GM21367 (cell line): Measurements from ENCODE around the gene C5orf15.

Experiments used
- ATAC-seq: cut with Tn5 transposase; IDR thresholded peaks from one replicate; pipeline ENCODE4 v1.9.1; 2021; ENCODE audit not compliant: unreplicated experiment

The C5orf15 gene

GRCh38 chr5:133968204-133968980, at the start of gene C5orf15:
C5orf15 (minus strand) TSS chr5:133968625; CDS start chr5:133968584, 41 bp downstream.
- peak; percentile 96 for ATAC-seq

GRCh38 chr5:134008266-134008749, 39.9 kb upstream of the C5orf15 start:
- ATAC-seq = no peak

- no peak for ATAC-seq
Measured at GRCh38 chr5:134007581-134008265, 39.3 kb upstream of the C5orf15 start.

GRCh38 chr5:134006115-134006514, 37.7 kb upstream of the C5orf15 start:
- no peak for ATAC-seq

- no peak for ATAC-seq
Measured at GRCh38 chr5:134005417-134006061, 37.1 kb upstream of the C5orf15 start.

- ATAC-seq = peak; percentile 60
Measured at GRCh38 chr5:134004626-134005416, 36.4 kb upstream of the C5orf15 start, which contains the start of gene VDAC1. VDAC1 (minus strand) TSS chr5:134004975; CDS start chr5:133993012, 11,963 bp downstream.

GRCh38 chr5:134003817-134004625, 35.6 kb upstream of the C5orf15 start:
- ATAC-seq = peak; percentile 24

GRCh38 chr5:134003064-134003816, 34.8 kb upstream of the C5orf15 start:
- ATAC-seq = no peak

GRCh38 chr5:134001938-134002731, 33.7 kb upstream of the C5orf15 start:
- no peak for ATAC-seq

- ATAC-seq = no peak
Measured at GRCh38 chr5:134000696-134001453, 32.5 kb upstream of the C5orf15 start.

GRCh38 chr5:134000091-134000511, 31.7 kb upstream of the C5orf15 start:
- ATAC-seq = no peak

GRCh38 chr5:133998807-133999206, 30.4 kb upstream of the C5orf15 start:
- ATAC-seq = no peak

GRCh38 chr5:133998042-133998441, 29.6 kb upstream of the C5orf15 start:
- ATAC-seq = no peak

- no peak for ATAC-seq
Measured at GRCh38 chr5:133996683-133997252, 28.3 kb upstream of the C5orf15 start.

GRCh38 chr5:133995883-133996563, 27.6 kb upstream of the C5orf15 start:
- ATAC-seq = no peak

- no peak for ATAC-seq
Measured at GRCh38 chr5:133995341-133995740, 26.9 kb upstream of the C5orf15 start.

- ATAC-seq = no peak
Measured at GRCh38 chr5:133994990-133995333, 26.5 kb upstream of the C5orf15 start.
